Measurements from ENCODE around the gene HSPA2.
A peak's percentile ranks its signal among the peaks of the same experiment; 100 is the strongest.
"Not testable (repeated sequence)": the region's sequence is repeated elsewhere in the genome, so short reads cannot be mapped to it uniquely, and the experiment has no call there.

HSPA2 gene

DNA sequence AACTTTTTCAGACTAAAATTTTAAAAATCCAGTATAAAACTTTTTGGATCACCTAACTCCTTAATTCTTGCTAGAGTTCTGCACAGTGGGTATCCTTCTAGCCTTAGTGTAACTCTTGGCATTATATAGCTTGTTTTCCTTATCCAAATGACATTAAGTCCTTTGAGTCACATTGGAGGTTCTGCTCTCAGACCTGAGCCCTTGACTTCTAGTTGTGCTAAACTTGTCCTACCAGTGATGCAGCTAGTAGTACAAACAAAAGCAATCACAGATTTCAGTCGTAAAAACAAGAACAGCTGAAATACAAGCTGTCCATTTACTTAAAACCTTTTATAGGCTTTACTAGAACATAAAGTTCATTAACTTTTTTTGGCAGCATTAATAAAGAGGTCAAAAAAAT lies 25.5 kb upstream of the HSPA2 start:
- DNase-seq (ENCODE audit: low spot score): no peak

DNA sequence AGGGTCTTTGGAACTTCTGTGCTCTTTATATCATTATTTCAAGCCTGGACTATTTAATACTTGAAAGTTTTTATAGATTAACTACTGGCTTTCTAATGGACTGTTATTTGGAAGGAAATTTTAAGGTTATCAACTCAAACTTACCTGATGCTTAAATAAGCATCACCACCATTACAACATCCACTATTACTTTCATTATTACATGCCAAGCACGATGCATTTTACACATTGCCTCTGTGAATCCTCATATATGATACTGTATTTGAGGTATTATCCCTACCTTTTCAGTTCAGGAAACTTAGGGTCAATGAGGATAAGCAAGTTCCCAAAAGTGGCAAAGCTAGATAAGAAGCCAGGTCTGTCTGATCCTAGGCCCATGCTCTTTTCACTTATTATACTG lies 23.6 kb upstream of the HSPA2 start:
- no peak for DNase-seq (ENCODE audit: low spot score)

DNA sequence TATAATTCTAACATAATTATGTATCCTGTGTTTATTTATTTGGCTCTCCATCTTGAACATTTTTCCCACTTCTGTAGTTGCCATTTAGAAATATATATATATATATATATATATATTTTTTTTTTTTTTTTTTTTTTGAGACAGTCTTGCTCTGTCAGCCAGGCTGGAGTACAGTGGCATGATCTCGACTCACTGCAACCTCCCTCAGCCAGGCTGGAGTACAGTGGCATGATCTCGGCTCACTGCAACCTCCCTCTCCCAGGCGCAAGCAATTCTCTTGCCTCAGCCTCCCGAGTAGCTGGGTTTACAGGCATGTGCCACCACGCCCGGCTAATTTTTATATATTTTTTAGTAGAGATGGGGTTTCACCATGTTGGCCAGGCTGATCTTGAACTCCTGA lies 22.9 kb upstream of the HSPA2 start:
- not testable (repeated sequence) for DNase-seq (ENCODE audit: low spot score)

DNA sequence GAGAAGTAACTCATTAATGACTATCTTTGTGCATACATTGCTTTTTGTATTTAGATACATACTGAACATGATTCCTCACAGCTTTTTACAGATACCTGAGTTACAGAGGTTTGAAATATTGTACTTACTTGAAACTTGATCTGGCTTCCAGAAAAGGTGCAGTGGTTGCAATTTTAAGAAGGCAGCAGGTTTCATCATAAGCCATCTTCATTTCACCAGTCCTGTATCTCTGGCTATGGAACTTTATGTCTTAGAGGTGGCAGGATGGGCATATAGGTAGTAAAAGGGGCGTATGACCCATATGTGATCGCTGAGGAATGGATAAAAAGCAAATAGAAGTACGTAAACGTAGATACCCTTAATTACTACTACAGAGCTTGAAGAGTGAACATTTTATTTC lies 22.3 kb upstream of the HSPA2 start:
- DNase-seq (ENCODE audit: low spot score): no peak

DNA sequence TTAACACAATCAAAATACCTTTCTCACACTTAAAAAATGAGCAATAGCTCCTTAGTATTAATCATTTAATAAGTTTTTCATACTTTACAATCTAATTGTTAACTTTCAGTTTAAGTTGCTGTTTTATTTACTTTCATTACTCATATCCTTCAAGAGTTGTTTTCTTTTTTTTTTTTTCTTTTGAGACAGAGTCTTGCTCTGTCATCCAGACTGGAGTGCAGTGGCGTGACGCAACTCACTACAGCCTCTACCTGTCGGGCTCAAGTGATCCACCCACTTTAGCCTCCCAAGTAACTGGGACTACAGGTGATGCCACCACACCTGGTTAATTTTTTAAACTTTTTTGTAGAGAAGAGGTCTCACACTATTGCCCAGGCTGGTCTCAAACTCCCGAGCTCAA lies 19.8 kb upstream of the HSPA2 start:
- no peak for DNase-seq (ENCODE audit: low spot score)

DNA sequence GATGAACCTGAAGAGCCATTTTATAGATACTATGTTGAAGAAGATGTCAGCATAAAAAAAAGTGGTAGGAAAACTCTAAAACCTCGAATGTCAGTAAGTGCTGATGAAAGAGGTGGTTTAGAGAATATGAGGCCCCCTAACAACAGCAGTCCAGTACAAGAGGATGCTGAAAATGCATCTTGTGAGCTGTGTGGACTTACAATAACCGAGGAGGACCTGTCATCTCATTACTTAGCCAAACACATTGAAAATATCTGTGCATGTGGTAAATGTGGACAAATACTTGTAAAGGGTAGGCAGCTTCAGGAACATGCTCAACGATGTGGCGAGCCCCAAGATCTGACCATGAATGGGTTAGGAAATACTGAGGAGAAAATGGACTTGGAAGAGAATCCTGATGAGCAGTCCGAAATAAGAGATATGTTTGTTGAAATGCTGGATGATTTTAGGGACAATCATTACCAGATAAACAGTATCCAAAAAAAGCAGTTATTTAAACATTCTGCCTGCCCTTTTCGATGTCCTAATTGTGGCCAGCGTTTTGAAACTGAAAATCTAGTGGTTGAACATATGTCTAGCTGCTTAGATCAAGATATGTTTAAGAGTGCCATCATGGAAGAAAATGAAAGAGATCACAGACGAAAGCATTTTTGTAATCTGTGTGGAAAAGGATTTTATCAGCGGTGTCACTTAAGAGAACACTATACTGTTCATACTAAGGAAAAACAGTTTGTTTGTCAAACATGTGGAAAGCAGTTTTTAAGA lies 17.8 kb upstream of the HSPA2 start:
- no peak for DNase-seq (ENCODE audit: low spot score)

DNA sequence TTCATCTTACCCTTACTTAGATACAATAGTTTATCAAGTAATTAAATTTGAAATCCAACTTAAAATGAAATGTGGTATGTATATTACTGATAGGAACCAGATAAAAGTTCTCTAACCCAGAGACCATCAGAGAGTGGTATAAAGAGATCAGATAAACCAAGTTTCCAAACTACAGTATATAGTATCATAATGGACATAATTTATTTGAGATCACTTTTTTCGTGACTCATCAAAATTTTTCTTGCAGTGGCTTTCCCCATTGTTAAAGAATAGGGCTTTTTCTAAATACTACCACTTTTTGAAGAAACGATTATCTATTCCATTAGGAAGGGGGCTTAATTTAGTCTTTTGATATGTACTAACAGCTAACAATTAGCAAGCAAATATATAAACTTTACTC lies 15.2 kb upstream of the HSPA2 start:
- no peak for DNase-seq (ENCODE audit: low spot score)

DNA sequence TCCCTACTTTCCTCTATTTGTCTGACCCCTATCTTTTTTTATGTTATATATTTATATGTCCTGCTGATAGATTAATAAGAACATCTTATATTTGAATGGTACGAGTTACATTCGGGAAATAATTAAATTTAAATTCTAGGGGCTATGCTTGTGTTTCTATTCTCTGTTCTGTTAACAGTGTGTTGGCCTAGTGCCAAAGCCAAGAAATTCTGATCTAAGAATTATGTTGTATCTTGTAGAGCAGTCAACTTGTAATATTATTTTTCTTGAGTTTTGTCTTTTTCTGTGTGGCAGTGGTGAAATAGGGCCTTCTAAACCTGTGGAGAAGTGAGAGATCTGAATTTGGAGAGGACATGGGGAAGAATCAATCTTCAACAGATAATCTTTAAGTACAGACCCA lies 9.0 kb upstream of the HSPA2 start:
- DNase-seq (ENCODE audit: low spot score): no peak

DNA sequence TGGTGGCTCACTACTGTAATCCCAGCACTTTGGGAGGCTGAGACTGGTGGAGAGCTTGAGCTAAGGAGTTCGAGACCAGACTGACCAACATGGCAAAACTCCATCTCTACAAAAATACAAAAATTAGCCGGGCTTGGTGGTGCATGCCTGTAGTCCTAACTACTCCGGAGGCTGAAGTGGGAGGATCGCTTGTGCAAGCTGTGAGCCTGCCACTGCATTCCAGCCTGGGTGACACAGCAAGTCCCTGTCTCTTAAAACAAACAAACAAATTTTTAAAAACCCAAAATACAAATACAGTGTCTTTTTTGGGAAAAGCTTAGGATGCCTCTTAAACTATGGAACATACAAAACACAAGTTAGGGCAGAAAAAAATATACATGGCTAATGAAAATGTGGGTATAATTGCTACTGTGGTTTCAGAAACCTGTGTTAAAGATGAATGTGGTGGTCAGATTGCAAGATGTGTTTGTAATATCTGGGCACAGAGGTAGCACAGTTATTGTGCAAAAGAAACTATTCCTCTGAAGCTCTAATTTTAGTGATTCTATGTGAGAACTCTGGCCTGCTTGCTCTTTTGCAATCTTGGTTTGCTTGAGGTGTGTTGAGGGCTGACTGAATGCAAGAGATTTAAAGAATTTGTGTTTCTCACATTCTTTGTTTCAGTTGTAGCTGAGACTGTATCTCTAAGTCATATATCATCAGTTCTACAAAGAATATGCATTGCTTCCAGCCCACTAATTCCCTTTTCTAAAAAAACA lies 3.9 kb upstream of the HSPA2 start:
- no peak for DNase-seq (ENCODE audit: low spot score)

DNA sequence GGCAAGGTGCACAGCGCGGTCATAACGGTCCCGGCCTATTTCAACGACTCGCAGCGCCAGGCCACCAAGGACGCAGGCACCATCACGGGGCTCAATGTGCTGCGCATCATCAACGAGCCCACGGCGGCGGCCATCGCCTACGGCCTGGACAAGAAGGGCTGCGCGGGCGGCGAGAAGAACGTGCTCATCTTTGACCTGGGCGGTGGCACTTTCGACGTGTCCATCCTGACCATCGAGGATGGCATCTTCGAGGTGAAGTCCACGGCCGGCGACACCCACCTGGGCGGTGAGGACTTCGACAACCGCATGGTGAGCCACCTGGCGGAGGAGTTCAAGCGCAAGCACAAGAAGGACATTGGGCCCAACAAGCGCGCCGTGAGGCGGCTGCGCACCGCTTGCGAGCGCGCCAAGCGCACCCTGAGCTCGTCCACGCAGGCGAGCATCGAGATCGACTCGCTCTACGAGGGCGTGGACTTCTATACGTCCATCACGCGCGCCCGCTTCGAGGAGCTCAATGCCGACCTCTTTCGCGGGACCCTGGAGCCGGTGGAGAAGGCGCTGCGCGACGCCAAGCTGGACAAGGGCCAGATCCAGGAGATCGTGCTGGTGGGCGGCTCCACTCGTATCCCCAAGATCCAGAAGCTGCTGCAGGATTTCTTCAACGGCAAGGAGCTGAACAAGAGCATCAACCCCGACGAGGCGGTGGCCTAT lies 875 bp downstream of the HSPA2 start:
- DNase-seq (ENCODE audit: low spot score): no peak

DNA sequence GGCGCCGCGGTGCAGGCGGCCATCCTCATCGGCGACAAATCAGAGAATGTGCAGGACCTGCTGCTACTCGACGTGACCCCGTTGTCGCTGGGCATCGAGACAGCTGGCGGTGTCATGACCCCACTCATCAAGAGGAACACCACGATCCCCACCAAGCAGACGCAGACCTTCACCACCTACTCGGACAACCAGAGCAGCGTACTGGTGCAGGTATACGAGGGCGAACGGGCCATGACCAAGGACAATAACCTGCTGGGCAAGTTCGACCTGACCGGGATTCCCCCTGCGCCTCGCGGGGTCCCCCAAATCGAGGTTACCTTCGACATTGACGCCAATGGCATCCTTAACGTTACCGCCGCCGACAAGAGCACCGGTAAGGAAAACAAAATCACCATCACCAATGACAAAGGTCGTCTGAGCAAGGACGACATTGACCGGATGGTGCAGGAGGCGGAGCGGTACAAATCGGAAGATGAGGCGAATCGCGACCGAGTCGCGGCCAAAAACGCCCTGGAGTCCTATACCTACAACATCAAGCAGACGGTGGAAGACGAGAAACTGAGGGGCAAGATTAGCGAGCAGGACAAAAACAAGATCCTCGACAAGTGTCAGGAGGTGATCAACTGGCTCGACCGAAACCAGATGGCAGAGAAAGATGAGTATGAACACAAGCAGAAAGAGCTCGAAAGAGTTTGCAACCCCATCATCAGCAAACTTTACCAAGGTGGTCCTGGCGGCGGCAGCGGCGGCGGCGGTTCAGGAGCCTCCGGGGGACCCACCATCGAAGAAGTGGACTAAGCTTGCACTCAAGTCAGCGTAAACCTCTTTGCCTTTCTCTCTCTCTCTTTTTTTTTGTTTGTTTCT lies 1.7 kb downstream of the HSPA2 start:
- no peak for DNase-seq (ENCODE audit: low spot score)

DNA sequence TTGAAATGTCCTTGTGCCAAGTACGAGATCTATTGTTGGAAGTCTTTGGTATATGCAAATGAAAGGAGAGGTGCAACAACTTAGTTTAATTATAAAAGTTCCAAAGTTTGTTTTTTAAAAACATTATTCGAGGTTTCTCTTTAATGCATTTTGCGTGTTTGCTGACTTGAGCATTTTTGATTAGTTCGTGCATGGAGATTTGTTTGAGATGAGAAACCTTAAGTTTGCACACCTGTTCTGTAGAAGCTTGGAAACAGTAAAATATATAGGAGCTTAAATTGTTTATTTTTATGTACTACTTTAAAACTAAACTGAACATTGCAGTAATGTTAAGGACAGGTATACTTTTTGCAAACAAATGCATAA lies 2.3 kb downstream of the HSPA2 start:
- no peak for DNase-seq (ENCODE audit: low spot score)

DNA sequence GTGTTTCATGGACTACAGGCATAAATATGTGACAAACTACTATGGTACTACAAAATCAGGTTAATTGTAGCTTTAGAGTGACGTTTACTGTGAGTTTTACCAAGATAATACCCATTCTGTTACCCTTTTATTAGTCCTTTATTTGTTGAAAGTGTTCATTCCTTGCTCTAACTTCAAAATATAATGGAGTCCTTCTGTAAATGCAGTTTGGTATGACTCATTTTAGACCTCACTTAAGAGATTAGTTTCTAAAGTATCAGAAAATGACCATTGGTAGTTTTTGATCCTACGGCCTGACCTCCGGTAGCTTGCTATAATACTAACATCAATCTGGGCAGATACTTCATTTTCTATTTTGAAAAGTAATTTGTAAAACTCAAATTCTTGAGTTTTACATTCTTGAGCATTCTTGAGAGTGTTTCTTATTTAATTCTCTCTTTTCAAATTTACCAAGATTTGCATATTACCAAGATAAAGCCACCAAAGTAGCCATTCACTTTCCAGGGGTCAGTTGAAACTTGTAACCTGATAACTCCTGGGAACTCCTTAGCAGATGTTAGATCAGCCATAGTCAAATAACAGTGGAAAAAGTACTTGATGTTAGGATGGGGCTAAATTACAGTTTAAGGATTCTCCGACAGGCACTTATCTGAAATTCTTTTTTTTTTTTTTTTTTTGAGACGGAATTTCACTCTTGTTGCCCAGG lies 4.2 kb downstream of the HSPA2 start:
- no peak for DNase-seq (ENCODE audit: low spot score)

DNA sequence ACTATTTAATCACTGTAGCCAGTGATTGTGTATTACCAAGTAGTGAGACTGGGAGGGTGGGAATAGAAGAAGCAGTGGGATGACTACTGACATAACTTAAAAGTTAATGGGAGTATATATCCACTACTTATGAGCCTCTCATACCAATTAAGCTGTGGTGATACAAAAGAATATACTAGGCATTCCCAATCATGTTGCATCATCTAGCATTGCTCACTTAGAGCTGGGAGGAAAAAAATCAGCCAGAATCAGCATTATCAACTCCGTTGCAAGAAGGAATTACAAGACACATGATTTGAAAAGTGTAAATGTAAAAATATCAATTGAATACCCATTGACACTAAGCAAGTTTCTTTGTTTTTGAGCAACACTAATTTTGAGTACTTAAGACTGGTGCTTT lies 8.5 kb downstream of the HSPA2 start:
- DNase-seq (ENCODE audit: low spot score): no peak

DNA sequence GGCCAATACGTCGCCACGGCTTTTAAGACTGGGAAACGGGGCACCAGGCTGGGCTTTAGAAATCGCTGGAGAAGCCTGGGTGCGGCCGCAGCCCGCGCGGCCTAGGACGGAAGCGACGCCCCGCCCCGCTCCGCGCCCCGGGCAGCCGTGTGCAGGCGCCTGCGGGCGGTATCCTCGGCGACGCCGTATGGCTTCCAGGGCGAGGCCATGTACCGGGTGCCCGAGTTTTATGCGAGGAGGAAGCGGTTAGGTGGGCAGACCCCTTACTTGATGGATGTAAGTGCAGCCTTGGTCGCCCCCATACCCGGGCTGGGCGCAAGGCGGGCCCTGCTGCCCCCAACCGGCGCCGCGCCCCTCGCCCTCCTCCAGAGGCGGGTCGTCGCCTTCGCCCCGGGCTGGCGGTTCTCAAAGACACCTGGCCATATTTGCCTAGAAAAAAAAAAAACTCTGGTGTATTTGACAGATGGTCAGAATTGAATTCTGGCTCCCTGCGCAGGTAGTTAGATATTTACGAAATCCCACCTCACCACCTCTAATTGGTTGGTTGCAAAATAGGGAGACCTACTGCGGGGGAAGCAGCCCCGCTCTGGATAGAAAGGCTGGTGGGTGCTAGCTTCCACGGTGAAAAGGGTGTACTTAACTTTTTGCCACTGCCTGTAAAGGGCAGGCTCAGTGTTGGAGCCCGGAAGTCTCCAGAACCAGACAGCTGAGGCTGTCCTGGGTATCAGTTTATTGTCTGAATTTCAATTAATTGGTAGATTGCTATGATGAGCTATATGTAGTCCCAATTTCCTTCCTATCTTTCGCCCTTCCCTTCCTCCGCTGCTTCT lies 9.5 kb downstream of the HSPA2 start, which contains the start of gene PPP1R36:
PPP1R36 (plus strand) TSS at position 171 of the 830 bp plus-strand sequence; CDS start at position 208, 37 bp downstream.
- peak; percentile 22 for DNase-seq (ENCODE audit: low spot score)

DNA sequence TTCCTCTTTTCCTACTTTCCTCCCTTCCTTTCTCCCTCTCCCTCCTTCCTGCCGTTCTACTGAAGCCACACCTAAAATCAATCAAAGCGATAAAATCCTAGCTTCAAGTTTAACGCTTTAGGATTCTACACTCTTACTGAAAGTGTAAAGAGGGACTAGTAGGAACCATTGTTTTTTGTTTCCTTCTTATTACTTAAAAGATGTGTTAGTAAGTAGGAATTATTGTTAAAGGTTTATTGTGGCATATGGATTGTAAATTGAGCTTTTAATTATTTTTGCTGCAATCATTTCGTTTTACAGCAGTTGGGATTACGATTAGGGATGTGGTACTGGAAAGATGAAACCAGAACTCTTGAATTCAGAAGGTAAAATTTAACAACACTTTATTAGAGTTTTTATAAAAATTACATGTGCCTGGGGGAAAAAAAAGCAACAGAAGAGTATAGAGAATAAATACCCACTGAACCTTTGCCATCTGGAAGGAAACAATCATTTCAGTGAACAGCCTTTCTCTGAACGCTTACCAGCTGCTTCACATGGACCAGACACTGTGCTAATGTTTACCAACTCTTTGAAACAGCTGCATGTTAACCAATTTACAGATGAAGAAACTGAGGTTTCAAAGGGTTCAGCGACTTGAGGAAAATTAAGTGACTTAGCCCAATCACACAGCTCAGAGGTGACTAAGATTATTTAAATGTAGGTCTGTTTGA lies 10.2 kb downstream of the HSPA2 start:
- no peak for DNase-seq (ENCODE audit: low spot score)

DNA sequence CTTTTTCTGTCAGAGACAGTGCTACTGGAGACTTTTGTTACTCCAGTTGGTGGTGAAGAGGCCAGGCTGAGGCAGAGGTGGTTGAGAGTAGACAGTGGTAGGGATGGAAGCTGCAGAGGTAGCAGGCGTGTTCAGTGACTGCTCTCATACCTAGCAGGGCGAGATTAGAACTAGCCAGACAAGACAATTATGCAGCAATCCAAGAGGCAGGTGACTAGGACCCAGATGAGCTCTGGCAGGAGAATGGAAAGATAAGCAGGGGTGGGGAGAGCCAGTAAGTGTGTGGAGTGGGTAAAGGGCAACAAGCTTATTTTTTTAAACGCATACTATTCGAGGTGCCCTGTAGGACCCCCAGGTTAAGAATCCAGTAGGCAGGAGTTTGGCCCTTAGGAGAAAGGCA lies 14.0 kb downstream of the HSPA2 start:
- no peak for DNase-seq (ENCODE audit: low spot score)

DNA sequence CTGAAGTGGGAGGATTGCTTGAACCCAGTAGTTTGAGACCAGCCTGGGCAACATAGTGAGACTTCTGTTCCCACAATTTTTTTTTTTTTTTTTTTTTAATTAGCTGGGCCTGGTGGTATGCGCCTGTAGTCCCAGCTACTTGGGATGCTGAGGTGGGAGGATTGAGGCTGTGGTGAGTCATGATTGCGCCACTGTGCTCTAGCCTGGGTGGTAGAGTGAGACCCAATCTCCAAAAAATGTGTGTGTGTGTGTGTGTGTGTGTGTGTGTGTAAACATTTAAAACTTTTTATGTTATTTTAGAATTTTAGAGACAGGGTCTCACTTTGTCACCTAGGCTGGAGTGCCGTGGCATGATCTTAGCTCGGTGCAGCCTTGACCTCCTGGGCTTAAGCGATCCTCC lies 16.0 kb downstream of the HSPA2 start:
- no peak for DNase-seq (ENCODE audit: low spot score)

DNA sequence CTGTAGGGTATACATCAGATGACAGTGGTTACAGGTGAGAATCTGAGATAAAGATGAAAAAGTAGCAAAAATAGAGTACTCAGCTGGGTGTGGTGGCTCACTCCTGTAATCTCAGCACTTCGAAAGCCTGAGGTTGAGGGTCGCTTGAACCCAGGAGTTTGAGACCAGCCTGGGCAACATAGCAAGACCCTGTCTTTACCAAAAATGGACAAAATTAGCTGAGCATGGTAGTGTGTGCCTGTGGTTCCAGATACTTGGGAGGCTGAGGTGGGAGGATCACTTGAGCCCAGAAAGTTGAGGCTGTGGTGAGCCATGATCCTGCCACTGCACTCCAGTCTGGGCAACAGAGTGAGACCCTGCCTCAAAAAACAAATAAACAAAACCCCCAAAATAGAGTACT lies 17.7 kb downstream of the HSPA2 start:
- DNase-seq (ENCODE audit: low spot score): not testable (repeated sequence)

DNA sequence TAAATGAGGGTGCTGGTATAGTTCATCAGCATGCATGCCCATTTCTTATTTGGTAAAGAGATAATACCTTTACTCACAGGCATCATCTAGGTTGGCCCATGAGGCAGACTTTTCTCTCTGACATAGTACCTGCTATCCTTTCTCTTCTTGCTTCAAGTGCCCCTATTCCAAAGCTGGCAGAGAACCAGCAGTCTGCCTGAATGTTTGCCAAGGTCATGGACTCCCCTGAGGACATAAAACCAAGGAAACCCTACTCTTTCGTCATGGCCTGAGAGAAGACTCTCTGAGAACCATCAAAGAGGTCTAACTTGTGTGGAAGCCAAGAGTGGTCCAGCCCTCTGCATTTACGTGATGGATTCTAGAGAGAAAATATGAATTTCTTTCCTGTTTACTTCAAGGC lies 21.1 kb downstream of the HSPA2 start:
- DNase-seq (ENCODE audit: low spot score): no peak
